ENCODE measurements around the gene FSIP1. TPM values are rescaled to one million over a fixed set of nuclear protein-coding genes. Genes with fewer than 3 reads are reported as not detected.

FSIP1 gene
- total RNA-seq, 4 donors from 2014 or later, result 0.83 to 4.6 (median 1.4) TPM

- H3K36me3 ChIP-seq, result peaks cover 18 to 57% (median 53%) of the 10 kb centered on the region in 4 donors
- peak overlapping the region; percentile 61 to 90 (median 77) for H3K4me3 ChIP-seq
- peak overlapping the region; percentile 87 to 96 (median 94) for H3K27ac ChIP-seq (replicated peaks in 1 of 4)
- intact Hi-C loops (cut with DNase I), result loop anchor here (5.0 to 10.0 kb wide), 3 partner anchors 100 to 878 kb away; no protein-coding TSS in a partner anchor
- peaks cover 0 to 3% (median 0%) of the 10 kb centered on the region in 4 donors for H3K27me3 ChIP-seq
- peaks cover 44 to 84% (median 80%) of the 10 kb centered on the region in 4 donors for H3K4me1 ChIP-seq
- WGBS, result 45% methylated on average over 20 of the region's 20 CpGs
- no peak for TF ChIP-seq POLR2A (IDR thresholded peaks at IDR 0.05; ENCODE audit: low read depth)
- no peak for TF ChIP-seq EP300 (IDR thresholded peaks at IDR 0.05)
- TF ChIP-seq CTCF (IDR thresholded peaks at IDR 0.05), result no peak
- peak; percentile 20 to 66 for TF ChIP-seq POLR2AphosphoS5 (IDR thresholded peaks at IDR 0.05)
- H3K9me3 ChIP-seq, result peaks cover 0 to 3% (median 0%) of the 10 kb centered on the region in 4 donors
- peak; percentile 92 for DNase-seq (ENCODE audit: extremely low spot score)
Measured at GRCh38 chr15:39582286-39582976, 200.2 kb downstream of the FSIP1 start.

GRCh38 chr15:39581793-39582285, 200.8 kb downstream of the FSIP1 start:
- Histone ChIP-seq H3K4me3 (peak overlapping the region; percentile 61 to 90 (median 77)), H3K4me1 (peaks cover 38 to 78% (median 75%) of the 10 kb centered on the region in 4 donors)

GRCh38 chr15:39581242-39581792, 201.3 kb downstream of the FSIP1 start:
- no peak for DNase-seq (ENCODE audit: extremely low spot score)
- intact Hi-C loops (cut with DNase I), result loop anchor here (2.0 to 10.0 kb wide), 5 partner anchors 101 to 877 kb away; no protein-coding TSS in a partner anchor
- peak overlapping the region; percentile 87 to 96 (median 94) for H3K27ac ChIP-seq (replicated peaks in 1 of 4)
- H3K36me3 ChIP-seq, result peaks cover 13 to 46% (median 42%) of the 10 kb centered on the region in 4 donors
- H3K9me3 ChIP-seq, result peaks cover 0 to 3% (median 0%) of the 10 kb centered on the region in 4 donors
- WGBS, result 15% methylated on average over 18 of the region's 18 CpGs
- H3K4me3 ChIP-seq, result peak overlapping the region; percentile 61 to 90 (median 77)
- peaks cover 0 to 3% (median 0%) of the 10 kb centered on the region in 4 donors for H3K27me3 ChIP-seq
- H3K4me1 ChIP-seq, result peaks cover 33 to 72% (median 69%) of the 10 kb centered on the region in 4 donors
- TF ChIP-seq CTCF (IDR thresholded peaks at IDR 0.05) (no peak), POLR2AphosphoS5 (IDR thresholded peaks at IDR 0.05) (no peak), EP300 (IDR thresholded peaks at IDR 0.05) (no peak), POLR2A (IDR thresholded peaks at IDR 0.05; ENCODE audit: low read depth) (no peak)

More at GRCh38 chr15:39581793-39582285, 200.8 kb downstream of the FSIP1 start:
- intact Hi-C loops (cut with DNase I), result loop anchor here (2.0 to 10.0 kb wide), 5 partner anchors 100 to 877 kb away; no protein-coding TSS in a partner anchor
- Histone ChIP-seq H3K9me3 (peaks cover 0 to 3% (median 0%) of the 10 kb centered on the region in 4 donors), H3K36me3 (peaks cover 13 to 51% (median 48%) of the 10 kb centered on the region in 4 donors), H3K27me3 (peaks cover 0 to 3% (median 0%) of the 10 kb centered on the region in 4 donors), H3K27ac (replicated peaks in 1 of 4) (peak overlapping the region; percentile 87 to 96 (median 94))
- 33% methylated on average over 7 of the region's 13 CpGs for WGBS
- peak; percentile 92 for DNase-seq (ENCODE audit: extremely low spot score)
- peak; percentile 16 for TF ChIP-seq POLR2A (IDR thresholded peaks at IDR 0.05; ENCODE audit: low read depth)
- TF ChIP-seq POLR2AphosphoS5 (IDR thresholded peaks at IDR 0.05), result peak in 1 of 2 donors; percentile 39
- peak; percentile 41 to 58 (median 50) for TF ChIP-seq CTCF (IDR thresholded peaks at IDR 0.05)
- no peak for TF ChIP-seq EP300 (IDR thresholded peaks at IDR 0.05)

- H3K27ac ChIP-seq (replicated peaks in 1 of 4), result peak within 1 kb of the TSS; percentile 87 to 96 (median 94)
- H3K4me3 ChIP-seq, result peak within 1 kb of the TSS; percentile 61 to 90 (median 77)
- H3K4me1 ChIP-seq, result peaks cover 26 to 66% (median 63%) of the 10 kb centered on the region in 4 donors
- peaks cover 0 to 3% (median 0%) of the 10 kb centered on the region in 4 donors for H3K27me3 ChIP-seq
- no peak for TF ChIP-seq EP300 (IDR thresholded peaks at IDR 0.05)
- peak; percentile 88 to 100 for TF ChIP-seq POLR2AphosphoS5 (IDR thresholded peaks at IDR 0.05)
- TF ChIP-seq POLR2A (IDR thresholded peaks at IDR 0.05; ENCODE audit: low read depth), result peak; percentile 97
- TF ChIP-seq CTCF (IDR thresholded peaks at IDR 0.05), result no peak
- H3K36me3 ChIP-seq, result peaks cover 11 to 40% (median 36%) of the 10 kb centered on the region in 4 donors
- intact Hi-C loops (cut with DNase I), result loop anchor here (2.0 to 10.0 kb wide), 5 partner anchors 102 to 876 kb away; no protein-coding TSS in a partner anchor
- H3K9me3 ChIP-seq, result peaks cover 0 to 3% (median 0%) of the 10 kb centered on the region in 4 donors
- WGBS, result 4% methylated on average over 43 of the region's 74 CpGs
- DNase-seq (ENCODE audit: extremely low spot score), result peak; percentile 98
Measured at GRCh38 chr15:39580485-39581241, 202.0 kb downstream of the FSIP1 start, which contains the start of gene THBS1. Gene THBS1 (plus strand): TSS chr15:39581079. CDS start chr15:39581858, 779 bp downstream.
